GM12892 (cell line): ENCODE results near the gene KMT2C.
"Not testable (repeated sequence)": the region's sequence is repeated elsewhere in the genome, so short reads cannot be mapped to it uniquely, and the experiment has no call there.

Source experiments
- DNase-seq: peaks from one replicate; pipeline ENCODE4 v3.0.0; 2011; ENCODE audit not compliant: insufficient read length
- FAIRE-seq: peaks from 2 replicates; lab custom pipeline; 2011; peaks lifted over from hg19 to GRCh38; lab: Jason Lieb, UNC
- POLR2A ChIP-seq: IDR thresholded peaks from 2 replicates; pipeline ENCODE4 v1.6.1; 2011; ENCODE audit warnings: low read depth, low read length, control low read depth
- POLR2AphosphoS5 ChIP-seq: IDR thresholded peaks from 2 replicates; pipeline ENCODE4 v1.6.1; 2011; ENCODE audit warnings: low read depth, low read length, control low read depth
- TAF1 ChIP-seq: IDR thresholded peaks from 2 replicates; pipeline ENCODE4 v1.6.1; 2011; ENCODE audit warnings: low read depth, mild to moderate bottlenecking, control low read depth, low read length, borderline replicate concordance

KMT2C gene

DNA sequence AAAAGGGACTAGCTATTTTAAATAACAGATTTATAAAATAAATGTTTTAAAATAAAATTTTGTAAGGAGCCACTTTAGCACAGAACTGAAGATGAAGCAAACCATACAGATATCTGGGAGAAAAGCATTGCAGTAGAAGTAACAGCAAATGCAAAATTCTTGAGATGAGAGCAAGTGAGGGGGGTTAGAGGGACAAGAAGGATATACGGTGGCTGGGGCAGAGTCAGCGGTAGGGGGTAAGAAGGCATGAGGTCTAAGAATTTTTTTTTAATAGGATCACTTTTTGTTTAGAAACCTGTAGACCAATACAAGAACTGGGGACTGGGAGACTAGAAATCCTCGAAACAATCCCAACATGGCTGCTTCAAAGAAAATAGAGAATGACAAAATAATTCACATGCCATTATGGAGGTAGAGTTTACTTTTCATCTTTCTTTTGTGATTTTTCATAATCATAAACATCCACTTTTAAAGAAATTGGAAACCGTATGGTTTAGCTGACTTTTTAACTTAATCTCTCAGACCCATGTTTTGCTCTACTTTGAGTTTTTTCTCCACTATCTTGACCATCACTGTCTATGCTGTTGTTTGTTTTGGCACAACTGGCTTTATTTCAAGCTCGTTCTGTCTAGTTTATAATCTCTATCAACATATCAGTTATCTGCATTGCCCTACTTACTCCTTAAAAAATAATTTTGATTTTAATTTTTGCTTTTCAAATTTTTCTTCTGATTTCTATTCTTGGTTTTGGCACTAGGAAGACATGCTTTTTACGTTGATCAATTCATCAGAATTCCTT is 73.5 kb downstream of the KMT2C start:
- no peak for FAIRE-seq
- TF ChIP-seq POLR2A (no peak), TAF1 (no peak), POLR2AphosphoS5 (no peak)

DNA sequence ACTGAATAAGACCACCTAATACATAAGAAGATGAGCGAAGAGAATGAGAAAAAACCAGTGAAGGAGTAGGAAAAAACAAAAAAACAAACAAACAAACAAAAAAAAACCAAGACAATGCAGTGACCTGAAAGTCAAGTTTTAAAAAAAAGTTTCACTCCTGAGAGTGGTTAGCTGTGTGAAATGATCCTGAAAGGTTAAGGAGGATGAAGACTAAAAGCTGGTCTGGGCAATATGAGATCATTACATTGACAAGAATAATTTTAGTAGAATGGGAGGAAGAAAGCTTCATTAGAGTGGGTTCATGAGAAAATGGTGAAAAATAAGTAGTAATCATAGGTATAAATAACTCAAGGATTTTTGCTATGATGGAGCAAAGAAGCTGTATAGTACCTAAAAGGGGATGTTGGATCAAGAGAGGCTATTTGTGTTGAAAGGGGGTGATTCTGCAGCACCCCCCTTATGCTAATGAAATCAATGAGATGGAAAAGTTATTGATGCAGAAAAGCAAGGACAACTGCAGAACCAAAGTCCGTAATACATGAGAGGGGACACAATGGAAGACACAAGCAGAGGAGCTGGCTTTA is 80.2 kb downstream of the KMT2C start:
- no peak for DNase-seq
- TF ChIP-seq TAF1 (no peak), POLR2A (no peak), POLR2AphosphoS5 (no peak)
- FAIRE-seq: no peak

More for the DNA sequence above, 73.5 kb downstream of the KMT2C start:
- no peak for DNase-seq

DNA sequence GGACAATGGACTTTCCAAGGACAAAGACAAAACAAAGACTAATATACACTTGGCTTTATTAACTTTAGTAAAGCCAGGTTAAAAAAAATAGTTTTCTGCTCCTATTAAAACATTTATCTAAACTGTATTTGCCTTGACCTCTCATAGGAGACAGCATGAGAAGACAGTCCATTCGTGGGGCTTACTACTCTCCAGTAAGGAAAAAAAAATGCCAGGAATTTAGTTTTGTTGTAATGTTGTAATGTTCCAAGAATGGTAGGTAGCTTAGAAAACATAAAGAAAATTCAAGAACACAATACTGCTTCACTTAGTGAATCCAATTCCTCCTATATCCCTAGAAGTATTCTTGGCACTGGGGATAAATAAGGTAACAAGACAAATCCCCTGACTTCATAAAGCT is 81.7 kb downstream of the KMT2C start:
- TF ChIP-seq TAF1: no peak
- no peak for TF ChIP-seq POLR2AphosphoS5
- TF ChIP-seq POLR2A: no peak
- FAIRE-seq: no peak
- DNase-seq: no peak

DNA sequence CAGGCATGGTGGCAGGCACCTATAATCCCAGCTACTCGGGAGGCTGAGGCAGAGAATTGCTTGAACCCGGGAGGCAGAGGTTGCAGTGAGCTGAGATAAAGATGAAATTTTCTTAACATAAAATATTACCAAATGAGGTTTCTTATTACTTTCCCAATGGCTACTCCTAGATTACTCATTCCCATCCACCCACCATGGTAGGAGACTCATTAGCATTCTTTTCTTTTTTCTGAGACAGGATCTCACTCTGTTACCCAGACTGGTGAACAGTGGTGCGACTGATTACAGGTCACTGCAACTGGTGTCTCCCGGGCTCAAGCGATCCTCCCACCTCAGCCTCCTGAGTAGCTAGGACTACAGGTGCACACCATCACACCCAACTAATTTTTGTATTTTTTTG is 82.5 kb downstream of the KMT2C start:
- not testable (repeated sequence) for DNase-seq, FAIRE-seq

DNA sequence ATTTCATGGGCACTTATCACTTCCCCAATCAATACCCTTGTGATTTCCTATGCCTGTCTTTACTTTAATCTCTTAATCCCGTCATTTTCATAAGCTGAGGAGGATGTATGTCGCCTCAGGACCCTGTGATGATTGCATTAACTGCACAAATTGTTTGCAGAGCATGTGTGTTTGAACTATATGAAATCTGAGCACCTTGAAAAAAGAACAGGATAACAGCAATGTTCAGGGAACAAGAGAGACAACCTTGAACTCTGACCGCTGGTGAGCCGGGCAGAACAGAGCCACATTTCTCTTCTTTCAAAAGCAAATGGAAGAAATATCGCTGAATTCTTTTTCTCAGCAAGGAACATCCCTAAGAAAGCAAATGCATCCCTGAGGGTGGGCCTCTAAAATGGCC is 84.1 kb downstream of the KMT2C start:
- not testable (repeated sequence) for FAIRE-seq, DNase-seq

DNA sequence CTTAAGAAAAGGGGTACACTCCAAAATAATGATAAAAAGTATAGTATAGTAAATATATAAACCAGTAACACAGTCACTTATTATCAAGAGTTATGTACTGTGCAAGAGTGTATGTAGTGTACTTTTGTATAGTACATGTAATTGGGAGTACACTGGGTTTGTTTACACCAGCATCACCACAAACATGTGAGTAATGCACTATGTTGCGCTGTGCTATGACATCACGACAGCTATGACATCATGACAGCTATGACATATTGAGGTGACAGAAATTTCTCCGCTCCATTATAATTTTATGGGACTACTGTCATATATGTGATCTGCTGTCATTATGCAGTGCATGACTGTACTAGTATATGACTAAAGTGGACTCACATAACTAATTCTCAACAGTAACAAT is 84.6 kb downstream of the KMT2C start:
- DNase-seq: no peak
- no peak for FAIRE-seq
- TF ChIP-seq TAF1 (no peak), POLR2AphosphoS5 (no peak), POLR2A (no peak)

DNA sequence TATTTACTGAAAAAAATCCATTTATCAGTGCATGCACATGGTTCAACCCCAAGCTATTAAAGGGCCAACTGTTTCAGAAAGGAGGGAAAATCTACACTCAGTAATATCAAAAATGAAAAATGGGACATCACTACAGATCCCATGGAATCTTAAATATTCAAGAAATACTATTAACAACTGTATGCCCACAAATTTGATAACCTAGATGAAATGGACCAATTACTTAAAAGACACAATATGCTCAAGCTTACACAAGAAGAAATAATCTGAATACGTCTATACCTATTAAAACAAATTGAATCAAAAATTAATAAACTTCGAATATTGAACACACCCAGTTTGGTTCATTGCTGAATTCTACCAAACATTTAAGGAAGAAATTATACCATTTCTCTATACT is 87.9 kb downstream of the KMT2C start:
- TF ChIP-seq POLR2A (no peak), POLR2AphosphoS5 (no peak), TAF1 (no peak)
- DNase-seq (no peak), FAIRE-seq (no peak)

DNA sequence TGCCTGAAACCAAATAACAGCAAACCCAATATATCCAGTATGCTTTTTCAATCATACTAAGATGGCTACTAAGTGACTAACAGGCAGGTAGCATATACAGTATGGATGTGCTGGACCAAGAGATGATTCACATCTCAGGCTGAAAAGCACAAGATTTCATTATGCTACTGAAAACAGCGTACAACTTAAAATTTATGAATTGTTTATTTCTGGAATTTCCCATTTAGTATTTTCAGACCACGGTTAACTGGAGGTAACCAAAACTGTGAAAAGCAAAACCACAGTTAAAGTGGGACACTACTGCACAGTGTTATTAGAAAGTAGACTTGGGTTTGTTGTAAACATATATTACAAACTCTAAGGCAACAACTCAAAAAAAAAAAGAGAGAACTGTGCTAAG is 91.5 kb downstream of the KMT2C start:
- FAIRE-seq (peak; percentile 50), DNase-seq (no peak)
- TF ChIP-seq TAF1 (no peak), POLR2AphosphoS5 (no peak), POLR2A (no peak)

DNA sequence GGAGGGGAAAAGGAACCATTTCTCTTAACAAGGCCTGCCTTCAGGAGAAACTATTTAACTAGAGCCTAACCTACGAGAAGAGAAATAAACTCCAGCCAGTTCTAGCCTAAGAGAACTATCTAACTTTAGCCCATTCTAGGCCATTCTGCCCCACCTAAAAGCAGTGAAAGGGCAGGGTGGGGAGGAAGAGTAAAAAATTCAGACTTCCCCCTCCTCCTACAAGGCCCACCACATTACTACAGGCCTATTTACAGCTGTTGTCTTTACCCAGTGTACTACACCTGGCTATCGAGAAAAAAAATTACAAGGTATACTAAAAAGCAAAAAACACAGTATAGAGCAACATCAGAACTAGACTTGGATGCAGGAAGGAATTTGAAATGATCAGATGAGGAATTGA is 93.0 kb downstream of the KMT2C start:
- TF ChIP-seq POLR2AphosphoS5: no peak
- no peak for TF ChIP-seq POLR2A
- no peak for TF ChIP-seq TAF1
- FAIRE-seq: no peak
- DNase-seq: no peak

DNA sequence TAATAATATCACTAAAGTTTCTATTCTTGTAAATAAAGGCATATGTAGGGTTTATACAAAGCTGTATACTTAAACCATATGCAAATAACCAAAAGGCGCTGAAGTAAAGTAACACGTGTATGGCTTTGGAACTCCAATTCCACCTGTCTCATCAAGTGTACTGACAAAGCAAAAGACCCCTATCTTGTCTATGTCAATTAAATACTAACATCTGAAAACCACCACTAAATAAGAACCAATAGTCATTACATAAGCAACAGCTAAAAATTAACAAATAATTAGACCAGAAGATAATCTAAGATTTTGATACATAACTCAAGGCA is 93.9 kb downstream of the KMT2C start:
- no peak for FAIRE-seq
- TF ChIP-seq POLR2AphosphoS5 (no peak), TAF1 (no peak), POLR2A (no peak)
- DNase-seq: no peak

DNA sequence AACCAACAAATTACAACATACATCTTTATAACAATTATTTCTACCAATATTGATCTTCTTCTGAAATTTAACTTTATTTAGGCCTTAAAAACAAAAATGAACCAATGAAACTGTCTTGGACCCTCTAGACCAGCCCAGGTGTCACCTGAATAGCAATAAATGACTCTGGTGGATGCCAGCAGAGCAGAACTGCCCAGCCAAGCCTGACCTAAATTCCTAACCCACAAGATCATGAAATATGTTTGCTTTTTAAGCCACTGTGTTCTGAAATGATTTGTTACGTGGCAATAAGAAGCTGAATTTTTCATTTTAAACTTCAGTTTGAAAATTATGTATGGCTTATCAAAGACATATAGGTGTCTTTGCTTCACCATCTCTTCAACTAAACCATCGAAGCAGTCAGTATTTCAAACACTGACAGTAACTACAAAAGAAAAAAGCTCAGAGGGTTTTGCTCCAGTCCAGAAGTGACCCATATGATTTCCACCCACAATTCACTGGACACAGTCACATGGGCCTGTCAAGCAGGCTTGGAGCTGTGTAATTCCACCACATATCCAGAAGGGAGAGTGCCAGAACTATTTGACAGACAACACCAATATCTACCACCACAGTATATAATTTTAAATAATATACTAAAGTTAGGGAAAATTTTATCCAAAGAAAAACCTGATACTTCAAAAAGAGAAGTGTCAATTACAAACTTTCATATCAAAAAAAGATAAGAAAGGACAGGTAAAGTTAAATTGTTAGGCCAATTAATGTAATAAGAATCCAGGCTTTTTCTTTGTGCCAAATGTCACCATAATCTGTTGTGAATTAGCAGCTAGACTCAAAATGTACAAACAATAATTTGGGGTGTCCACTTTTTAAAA is 94.5 kb downstream of the KMT2C start:
- FAIRE-seq: peak; percentile 78

DNA sequence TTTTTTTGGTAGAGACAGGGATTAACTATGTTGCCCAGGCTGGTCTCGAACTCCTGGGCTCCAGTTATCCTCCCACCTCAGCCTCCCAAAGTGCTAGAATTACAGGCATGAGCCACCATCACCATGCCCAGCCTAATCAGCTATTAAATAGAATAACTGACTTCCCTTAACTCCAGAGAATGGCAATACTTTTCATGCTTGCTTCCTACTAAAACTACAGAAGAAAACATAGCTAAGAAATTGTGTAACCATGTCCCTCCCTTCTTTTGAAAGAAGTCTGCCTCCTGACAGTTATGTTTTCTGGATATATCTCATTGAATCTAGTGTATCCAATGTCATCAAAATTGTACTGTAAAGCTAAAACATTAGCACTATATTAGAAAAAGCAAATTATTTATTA is 95.6 kb downstream of the KMT2C start:
- FAIRE-seq (no peak), DNase-seq (no peak)
- TF ChIP-seq POLR2A (no peak), POLR2AphosphoS5 (no peak), TAF1 (no peak)

More for the DNA sequence above, 94.5 kb downstream of the KMT2C start:
- no peak for TF ChIP-seq TAF1
- no peak for TF ChIP-seq POLR2AphosphoS5
- TF ChIP-seq POLR2A: no peak
- DNase-seq: no peak

DNA sequence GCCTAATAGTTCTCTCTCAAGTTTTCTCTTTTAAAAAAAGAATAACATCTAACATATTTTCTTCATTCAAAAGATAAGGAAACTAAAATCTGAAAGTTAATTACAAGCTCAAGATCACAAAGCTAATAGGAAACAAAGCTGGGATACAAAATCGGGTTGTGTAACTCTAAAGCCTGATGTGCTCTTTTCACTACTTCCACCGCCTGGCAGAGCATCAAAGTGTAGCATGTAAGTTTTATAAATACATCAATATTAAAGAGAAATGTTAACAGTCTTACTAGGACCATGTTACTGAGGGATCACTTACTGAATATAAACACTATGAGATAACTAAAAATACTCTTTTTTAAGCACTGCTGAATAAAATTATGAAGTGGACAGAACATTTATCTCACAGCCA is 97.2 kb downstream of the KMT2C start:
- DNase-seq (no peak), FAIRE-seq (no peak)
- no peak for TF ChIP-seq POLR2A
- no peak for TF ChIP-seq TAF1
- TF ChIP-seq POLR2AphosphoS5: no peak
